NCI-H1417 treated with DMSO at 0.1 percent for 48 hours (cell line): ENCODE data around the gene SSTR3.

Experiments
- DNase-seq: peaks from one replicate; lab custom pipeline; 2025; lab: John Stamatoyannopoulos, UW

Gene SSTR3

GRCh38 chr22:37229012-37229804, 16.9 kb upstream of the SSTR3 start:
- DNase-seq, result no peak

GRCh38 chr22:37228106-37229011, 16.1 kb upstream of the SSTR3 start:
- no peak for DNase-seq

- DNase-seq, result no peak
These were observed 14.2 kb upstream of the SSTR3 start for GRCh38 chr22:37226514-37226913.

- DNase-seq, result no peak
These were observed 13.8 kb upstream of the SSTR3 start for GRCh38 chr22:37226087-37226486.

- no peak for DNase-seq
These were observed 13.2 kb upstream of the SSTR3 start for GRCh38 chr22:37225481-37225880.

- DNase-seq, result no peak
These were observed 12.6 kb upstream of the SSTR3 start for GRCh38 chr22:37224757-37225420.

GRCh38 chr22:37223965-37224551, 11.8 kb upstream of the SSTR3 start:
- no peak for DNase-seq

GRCh38 chr22:37222440-37222971, 10.2 kb upstream of the SSTR3 start:
- no peak for DNase-seq

GRCh38 chr22:37221424-37222333, 9.4 kb upstream of the SSTR3 start:
- no peak for DNase-seq

- DNase-seq, result no peak
These were observed 8.3 kb upstream of the SSTR3 start for GRCh38 chr22:37220543-37220981.

GRCh38 chr22:37219533-37219932, 7.3 kb upstream of the SSTR3 start:
- DNase-seq, result no peak

- DNase-seq, result no peak
These were observed 6.6 kb upstream of the SSTR3 start for GRCh38 chr22:37218771-37219411.

GRCh38 chr22:37218399-37218770, 6.1 kb upstream of the SSTR3 start:
- DNase-seq, result no peak

- no peak for DNase-seq
These were observed 3.6 kb upstream of the SSTR3 start for GRCh38 chr22:37215890-37216289.

GRCh38 chr22:37214731-37215030, 2.4 kb upstream of the SSTR3 start:
- DNase-seq, result no peak

GRCh38 chr22:37213941-37214730, 1.9 kb upstream of the SSTR3 start:
- DNase-seq, result no peak

- no peak for DNase-seq
These were observed 1.1 kb upstream of the SSTR3 start for GRCh38 chr22:37213218-37213855.

- DNase-seq, result no peak
These were observed 457 bp downstream of the SSTR3 start for GRCh38 chr22:37211866-37212173.

- DNase-seq, result no peak
These were observed 1.0 kb downstream of the SSTR3 start for GRCh38 chr22:37211075-37211865.
